Right lobe of liver (tissue), 4 donors: ENCODE results near the gene DCAF11.

Source experiments
- CTCF ChIP-seq, 4 donors: fragments of 200-600 bp in 3 of 4; fragments of 450-650 bp in 1 of 4; IDR thresholded peaks; one replicate each; pipeline versions ENCODE4 v1.5.1 to v1.8.0; 2016 to 2022; ENCODE audit warnings: antibody characterized with exemption in 4 of 4, mild to moderate bottlenecking in 2 of 4
- POLR2A ChIP-seq: fragments of 450-650 bp; IDR thresholded peaks from one replicate; pipeline ENCODE4 v1.6.1; 2017; ENCODE audit warnings: antibody characterized with exemption, mild to moderate bottlenecking
- donor health status: DM: no; HTN: no; CAD: no.
- donor health status: DM: no; HTN: no; CAD: no.
- donor health status: DM: no; HTN: yes; CAD: no.

- no peak for TF ChIP-seq CTCF (IDR thresholded peaks at IDR 0.05)
- no peak for TF ChIP-seq POLR2A
Measured at GRCh38 chr14:24110523-24110922, 4.1 kb upstream of the DCAF11 start.
